Stimulated activated CD4-positive, alpha-beta T cell treated with anti-CD3 and anti-CD28 coated beads, Interleukin-1b, Interleukin-23, amount 100 ng/mL, for 24 hours (primary cell): ENCODE measurements around the gene ERICH6B.

ENCODE experiments used
- DNase-seq, 4 experiments: peaks; one replicate each; pipeline ENCODE4 v3.0.0-alpha.2; 2020; ENCODE audit warnings: low read depth in 4 of 4, low spot score in 1 of 4

ERICH6B gene

GRCh38 chr13:45506811-45507210 is 108.7 kb downstream of the ERICH6B start:
- DNase-seq: no peak

- DNase-seq: no peak
These were observed 111.9 kb downstream of the ERICH6B start for GRCh38 chr13:45503658-45504057.

- DNase-seq: no peak
These were observed 114.4 kb downstream of the ERICH6B start for GRCh38 chr13:45501175-45501526.

GRCh38 chr13:45500492-45501174 is 114.9 kb downstream of the ERICH6B start:
- no peak for DNase-seq

GRCh38 chr13:45496942-45497341 is 118.6 kb downstream of the ERICH6B start:
- no peak for DNase-seq

GRCh38 chr13:45492538-45492937 is 123.0 kb downstream of the ERICH6B start:
- no peak for DNase-seq
